Stimulated activated CD8-positive, alpha-beta memory T cell treated with anti-CD3 and anti-CD28 coated beads, Interleukin-15, amount 100 ng/mL, for 4 hours (primary cell): ENCODE measurements around the gene IDH2.
"Not testable (repeated sequence)": the region's sequence is repeated elsewhere in the genome, so short reads cannot be mapped to it uniquely, and the experiment has no call there.

Experiments
- DNase-seq, 2 donors: peaks; one replicate each; pipeline ENCODE4 v3.0.0-alpha.2; 2020; ENCODE audit warnings: low read depth in 2 of 2

IDH2 gene

GRCh38 chr15:90084876-90085423 lies 17.3 kb downstream of the IDH2 start:
- DNase-seq = no peak

GRCh38 chr15:90083954-90084607 lies 18.2 kb downstream of the IDH2 start:
- DNase-seq = no peak

- no peak for DNase-seq
These were observed 18.8 kb downstream of the IDH2 start for GRCh38 chr15:90083419-90083818.

- DNase-seq = no peak
These were observed 20.0 kb downstream of the IDH2 start for GRCh38 chr15:90082140-90082715.

- DNase-seq = no peak
These were observed 21.4 kb downstream of the IDH2 start for GRCh38 chr15:90080818-90081393.

GRCh38 chr15:90080458-90080755 lies 21.9 kb downstream of the IDH2 start:
- no peak for DNase-seq

GRCh38 chr15:90079619-90080457 lies 22.4 kb downstream of the IDH2 start:
- DNase-seq = no peak

GRCh38 chr15:90078965-90079364 lies 23.3 kb downstream of the IDH2 start:
- no peak for DNase-seq

GRCh38 chr15:90076716-90077115 lies 25.6 kb downstream of the IDH2 start:
- no peak for DNase-seq

GRCh38 chr15:90075420-90076289 lies 26.6 kb downstream of the IDH2 start:
- no peak for DNase-seq

- no peak for DNase-seq
These were observed 27.4 kb downstream of the IDH2 start for GRCh38 chr15:90074916-90075315.

GRCh38 chr15:90074023-90074422 lies 28.2 kb downstream of the IDH2 start:
- no peak for DNase-seq

- no peak for DNase-seq
These were observed 29.2 kb downstream of the IDH2 start for GRCh38 chr15:90072978-90073640.

- peak; percentile 31 to 68 for DNase-seq
These were observed 31.0 kb downstream of the IDH2 start for GRCh38 chr15:90071220-90071807.

- DNase-seq = not testable (repeated sequence)
These were observed 31.6 kb downstream of the IDH2 start for GRCh38 chr15:90070623-90071022.

- DNase-seq = no peak
These were observed 34.2 kb downstream of the IDH2 start for GRCh38 chr15:90067953-90068606.

- no peak for DNase-seq
These were observed 34.9 kb downstream of the IDH2 start for GRCh38 chr15:90067181-90067952.

- no peak for DNase-seq
These were observed 36.6 kb downstream of the IDH2 start for GRCh38 chr15:90065682-90066049.
